SK-MEL-5 (cell line): ENCODE data around the gene NTM. TPM values are rescaled to one million over a fixed set of nuclear protein-coding genes. Genes with fewer than 3 reads are reported as not detected.
A peak's percentile ranks its signal among the peaks of the same experiment; 100 is the strongest.

ENCODE experiments used
- DNase-seq: peaks from one replicate; pipeline ENCODE4 v3.0.0-alpha.2; 2016; ENCODE audit warnings: low read depth, low spot score
- in situ Hi-C: cut with HindIII; loops from 2 replicates; pipeline ENCODE4 v1.10.0; 2016; ENCODE audit warnings: low sequenced_read_pairs, high pct_unique_total_duplicates, low pct_unique_long_range_greater_than_20kb
- total RNA-seq: library from RNA; depleted of rRNA; stranded (reverse); fragments of >200 nt; shearing (Covaris generic); gene quantifications from 2 replicates; pipeline ENCODE4 v1.2.3, GENCODE V29; 2014

The NTM gene
- total RNA-seq, 1 experiment from 2014 or later, result 0.95 TPM

DNA sequence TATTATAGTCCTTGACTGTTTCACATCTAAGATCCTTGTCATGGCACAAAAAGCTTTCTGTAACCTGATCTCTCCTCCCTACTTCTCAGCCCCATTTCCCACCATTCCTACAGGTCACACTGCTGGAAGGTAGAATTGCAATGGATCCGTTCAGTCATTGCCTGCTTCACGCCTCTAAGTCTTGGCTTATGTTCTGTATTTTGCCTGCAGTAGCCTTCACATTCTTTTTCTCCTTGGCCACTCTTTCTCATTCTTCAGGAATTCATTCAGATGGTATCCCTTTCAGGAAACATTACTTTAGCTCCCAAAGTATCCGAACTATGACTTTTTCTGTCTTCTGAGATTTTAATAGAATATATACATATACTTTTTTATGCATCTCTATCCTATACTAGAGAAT is 731.5 kb downstream of the NTM start:
- in situ Hi-C loops, result no loop called here
- no peak for DNase-seq

DNA sequence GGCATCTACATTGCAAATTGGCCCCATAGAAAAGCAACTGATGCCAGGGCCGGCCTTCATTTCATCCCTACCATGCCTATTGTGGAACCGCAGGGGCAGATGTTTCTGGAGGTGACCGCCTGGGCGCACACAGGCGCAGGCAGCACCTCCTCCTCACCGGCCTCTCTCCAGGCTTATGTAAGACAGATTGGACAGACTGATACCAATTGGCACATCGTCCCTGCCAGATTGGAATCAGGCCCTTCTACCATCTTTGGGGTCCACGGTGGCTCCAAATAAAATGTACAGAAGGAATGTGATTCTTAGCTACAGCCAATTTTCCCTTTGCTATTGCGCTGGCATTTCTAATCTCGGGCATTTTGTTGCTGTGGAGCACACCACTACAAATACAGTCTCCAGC is 732.6 kb downstream of the NTM start:
- in situ Hi-C loops, result no loop called here
- DNase-seq, result no peak

DNA sequence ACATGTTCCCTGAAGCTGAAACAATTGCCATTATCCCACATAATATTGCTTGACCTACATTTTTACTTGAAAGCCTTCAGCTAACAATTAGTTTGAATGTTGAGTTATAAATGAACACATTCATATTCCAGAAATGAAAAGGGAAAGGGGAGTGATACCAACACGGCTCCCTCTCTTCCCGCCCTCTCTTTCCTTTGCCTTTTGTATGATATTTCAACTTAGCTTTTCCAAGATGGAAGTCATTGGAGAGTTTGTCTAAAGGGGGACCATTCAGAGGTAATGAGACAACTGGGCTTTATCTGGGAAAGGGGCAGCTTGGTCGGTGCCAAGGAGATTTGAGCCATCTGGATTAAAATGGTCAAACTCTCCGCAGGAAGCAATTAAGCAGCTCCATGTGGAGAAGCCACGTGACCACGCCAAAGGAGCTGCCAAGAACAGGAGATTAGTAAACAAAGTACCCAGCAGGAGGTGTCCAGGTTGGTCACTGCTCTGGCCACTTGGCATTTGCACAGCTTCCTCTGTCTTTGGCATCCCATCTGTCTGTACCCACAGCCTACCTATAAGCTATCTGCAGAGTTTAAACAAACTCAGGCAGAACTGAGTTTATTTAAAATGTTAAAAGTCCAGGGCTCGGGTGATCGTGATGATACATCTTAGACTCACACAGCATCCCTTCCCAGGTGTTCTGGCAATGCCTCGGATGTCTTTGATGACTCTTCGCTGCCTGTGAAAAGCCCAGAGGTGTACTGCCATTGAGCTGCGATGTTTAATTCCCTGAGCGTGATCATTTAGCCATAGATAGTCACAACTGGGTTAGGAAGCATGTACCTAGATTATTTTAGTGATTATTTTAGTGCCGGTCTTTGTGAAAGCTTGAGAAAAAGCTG is 735.9 kb downstream of the NTM start:
- DNase-seq, result no peak
- in situ Hi-C loops, result no loop called here

DNA sequence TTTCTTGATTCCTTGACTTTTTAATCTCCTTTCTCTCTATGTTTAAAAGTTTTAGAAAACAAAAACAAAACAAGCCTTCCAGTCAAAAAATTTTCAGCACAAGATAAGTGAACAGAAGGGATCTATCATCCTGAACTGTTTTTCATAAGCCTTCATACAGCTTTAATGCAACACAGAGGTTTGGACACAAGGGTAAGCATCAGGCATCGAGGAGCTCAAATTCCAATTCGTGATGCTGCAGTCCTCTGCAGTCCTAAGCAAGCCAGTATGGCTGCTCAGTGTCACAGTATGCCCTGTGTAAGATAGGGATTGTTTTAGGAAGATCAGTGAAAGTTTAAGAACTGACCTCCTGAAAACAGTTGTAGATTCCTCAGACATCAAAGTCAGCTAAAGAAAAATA is 740.9 kb downstream of the NTM start:
- in situ Hi-C loops, result no loop called here
- no peak for DNase-seq

DNA sequence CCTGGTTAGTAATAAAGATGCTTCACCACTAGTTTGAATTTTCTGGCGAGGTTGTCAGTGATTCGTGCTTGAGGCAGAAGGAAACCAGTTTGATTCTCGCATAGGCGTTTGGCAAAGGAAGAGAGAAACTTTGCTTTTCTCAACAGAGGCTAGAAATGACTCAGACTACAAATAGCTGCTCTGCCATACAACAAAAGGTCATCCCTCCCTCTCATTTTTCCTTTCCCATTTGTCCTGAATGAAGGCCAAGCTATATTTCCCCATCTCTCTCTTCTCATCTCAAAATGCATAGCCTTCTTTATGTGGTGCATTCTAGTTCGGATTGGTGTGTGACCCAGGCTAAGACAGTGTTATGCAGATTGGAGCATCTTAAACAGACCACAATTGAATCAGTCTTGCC is 741.4 kb downstream of the NTM start:
- in situ Hi-C loops, result no loop called here
- peak; percentile 6 for DNase-seq

DNA sequence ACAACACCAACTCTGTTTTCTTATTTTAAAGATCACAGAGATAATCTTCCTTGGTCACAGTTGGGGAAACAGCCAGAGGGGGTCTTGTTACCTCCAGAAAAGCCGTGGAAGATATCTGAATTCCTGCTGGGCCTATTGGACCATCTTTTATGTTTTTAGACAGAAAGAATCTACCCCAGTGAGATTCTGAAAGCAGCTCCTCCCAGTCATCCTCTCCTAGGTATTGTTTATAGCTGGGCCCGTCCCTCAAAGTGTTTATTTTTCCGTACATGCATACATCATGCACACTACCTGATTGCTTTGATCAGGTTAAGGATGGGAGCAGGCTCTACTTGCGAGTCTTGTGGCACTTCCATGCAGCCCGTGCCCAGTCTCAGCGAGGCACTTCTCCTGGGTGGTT is 742.4 kb downstream of the NTM start:
- in situ Hi-C loops, result no loop called here
- DNase-seq, result no peak

DNA sequence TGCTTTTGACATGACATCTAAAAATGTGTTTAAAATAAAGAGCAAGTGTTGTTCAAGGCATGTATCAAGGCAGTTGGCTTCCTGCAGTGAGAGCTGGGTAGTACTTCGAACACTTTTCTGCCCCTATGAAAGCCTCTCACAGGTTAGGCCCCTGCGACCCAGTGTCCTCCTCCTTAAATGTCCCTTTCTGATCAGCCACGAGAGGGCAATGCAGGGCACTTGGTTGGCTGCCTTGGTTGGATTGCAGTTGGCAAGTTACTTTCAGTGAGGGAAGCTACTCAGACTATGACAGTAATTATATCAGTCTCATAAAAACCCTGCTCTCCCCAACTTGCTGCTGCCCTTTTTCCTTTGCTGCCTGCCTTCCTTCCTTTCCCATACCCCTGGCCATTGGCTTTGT is 743.8 kb downstream of the NTM start:
- DNase-seq, result peak; percentile 68
- in situ Hi-C loops, result no loop called here

DNA sequence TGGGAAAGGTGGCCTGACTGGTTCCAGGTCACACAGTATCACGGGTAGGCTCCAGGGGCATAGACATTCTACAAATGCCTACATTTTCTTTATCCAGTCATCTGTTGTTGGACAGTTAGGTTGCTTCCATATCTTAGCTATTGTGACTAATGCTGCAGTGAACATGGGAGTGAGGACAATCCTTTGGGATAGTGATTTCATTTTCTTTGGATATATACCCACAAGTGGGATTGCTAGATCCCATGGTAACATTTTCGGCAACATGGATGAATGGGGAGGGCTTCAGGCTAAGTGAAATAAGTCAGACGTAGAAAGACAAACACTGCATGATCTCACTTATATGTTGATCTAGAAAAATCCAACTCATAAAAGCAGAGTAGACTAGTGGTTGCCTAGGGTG is 744.3 kb downstream of the NTM start:
- DNase-seq, result no peak
- in situ Hi-C loops, result no loop called here

DNA sequence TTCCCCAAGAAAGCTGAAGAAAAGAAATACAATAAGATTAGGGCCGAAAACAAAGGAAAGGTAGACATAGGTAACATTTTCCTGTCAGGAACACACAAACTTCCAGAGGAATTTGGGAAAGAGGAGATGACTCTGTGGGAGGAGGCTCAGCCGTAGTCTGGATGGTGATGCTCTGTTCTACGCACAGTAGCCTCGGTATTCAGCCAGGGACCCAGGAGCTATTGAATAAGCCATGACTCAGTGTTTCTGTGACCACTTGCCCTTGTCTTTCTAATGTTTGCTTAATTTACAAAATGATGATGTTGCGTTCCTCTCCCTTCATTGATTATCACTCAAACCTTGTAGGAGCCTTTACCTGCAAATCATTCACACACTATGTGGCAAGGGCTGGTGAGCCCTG is 745.0 kb downstream of the NTM start:
- in situ Hi-C loops, result no loop called here
- no peak for DNase-seq

DNA sequence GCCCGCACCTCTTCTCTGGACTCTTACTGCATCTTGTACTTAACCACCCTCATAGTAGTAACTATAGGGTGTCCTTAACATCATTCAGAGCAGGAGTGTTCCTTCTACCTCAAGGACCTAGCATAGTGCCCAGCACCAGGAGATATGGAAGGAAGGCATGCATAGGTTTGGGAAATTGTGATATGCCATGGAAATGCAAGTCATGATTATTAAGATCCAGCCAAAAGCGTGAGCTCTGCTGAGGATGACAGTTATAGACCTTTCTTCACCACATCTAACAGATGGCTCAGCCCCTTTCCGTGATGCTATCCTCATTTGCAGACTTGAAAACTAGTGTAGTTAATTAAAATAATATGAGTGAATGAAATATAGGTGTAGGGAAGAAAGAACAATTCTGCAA is 746.1 kb downstream of the NTM start:
- in situ Hi-C loops, result no loop called here

DNA sequence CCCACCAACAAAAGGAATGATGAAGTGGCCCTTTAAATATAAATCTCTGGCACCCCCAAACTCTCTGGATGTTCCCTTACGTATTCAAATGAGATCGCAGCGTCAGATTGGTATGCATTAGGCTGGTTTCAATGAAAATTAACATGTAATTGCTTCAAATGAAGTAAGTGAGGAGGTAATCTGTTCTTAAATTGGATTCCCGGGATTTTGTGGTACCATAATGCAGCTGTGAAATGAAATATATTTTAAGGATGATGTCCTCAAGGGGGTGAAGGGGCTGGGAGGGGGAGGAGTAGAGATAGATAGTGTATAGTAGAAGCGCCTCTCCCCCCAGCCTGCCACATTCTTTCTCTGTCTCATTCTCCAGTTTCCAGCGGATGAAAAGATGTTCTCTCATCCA is 748.2 kb downstream of the NTM start:
- in situ Hi-C loops, result no loop called here
- no peak for DNase-seq

More for the DNA sequence above, 746.1 kb downstream of the NTM start:
- DNase-seq, result no peak

DNA sequence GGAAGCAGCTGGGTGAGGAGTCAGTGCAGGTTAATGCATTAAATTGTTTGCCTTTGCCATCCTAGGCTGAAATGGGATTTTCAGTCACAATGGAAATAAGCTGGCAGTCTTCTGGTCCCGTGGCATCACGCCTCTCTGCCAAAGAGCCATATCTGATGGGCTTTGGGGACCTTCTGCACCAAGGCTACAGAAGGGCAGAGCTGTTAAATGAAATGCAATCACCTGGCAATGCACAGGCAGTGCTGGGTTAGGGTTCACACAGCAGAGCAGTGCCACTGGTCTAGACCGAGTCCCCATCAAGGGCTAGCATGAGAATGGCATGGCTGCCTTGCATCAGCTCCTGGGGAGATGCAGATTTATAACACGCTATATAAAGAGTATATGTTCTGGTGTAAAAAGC is 749.2 kb downstream of the NTM start:
- in situ Hi-C loops, result no loop called here
- no peak for DNase-seq

DNA sequence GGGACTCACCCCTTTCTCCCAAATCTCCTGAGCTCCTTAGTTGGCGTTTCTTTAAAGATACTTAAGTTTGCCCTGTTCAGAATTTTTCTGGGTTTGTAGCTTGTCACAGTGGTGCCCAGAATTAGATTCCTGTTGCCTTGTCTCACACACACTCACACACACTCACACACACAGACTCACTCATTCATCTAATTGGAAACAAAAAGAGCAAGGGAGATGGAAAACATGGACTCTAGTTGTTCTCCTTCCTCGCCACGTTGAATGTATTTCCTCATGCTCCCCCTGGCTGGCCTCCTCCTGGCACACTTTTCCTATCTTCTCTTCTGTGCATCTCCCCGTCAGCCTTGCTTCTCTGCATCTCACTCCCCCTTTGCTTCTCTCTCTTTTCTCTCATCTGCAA is 752.3 kb downstream of the NTM start:
- no peak for DNase-seq
- in situ Hi-C loops, result no loop called here

DNA sequence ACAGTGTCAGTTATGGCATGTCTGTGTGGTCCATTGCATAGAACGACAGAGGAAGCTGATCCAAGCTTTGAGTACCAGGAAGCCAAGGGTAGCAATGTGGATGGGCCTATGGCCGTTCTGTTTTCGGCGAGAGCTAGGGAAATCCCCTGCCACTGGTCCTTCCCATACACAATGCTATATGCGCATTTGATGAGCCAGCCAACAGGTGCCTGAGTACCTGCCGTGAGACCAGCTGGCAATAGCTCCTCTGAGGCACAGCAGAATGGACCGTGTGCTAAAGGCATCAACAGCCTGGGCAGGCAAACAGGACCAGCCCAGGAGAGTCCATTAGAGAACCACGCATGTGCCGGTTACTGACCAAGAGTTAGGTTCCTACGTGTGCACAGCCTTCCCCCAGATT is 753.0 kb downstream of the NTM start:
- in situ Hi-C loops, result no loop called here
- no peak for DNase-seq

DNA sequence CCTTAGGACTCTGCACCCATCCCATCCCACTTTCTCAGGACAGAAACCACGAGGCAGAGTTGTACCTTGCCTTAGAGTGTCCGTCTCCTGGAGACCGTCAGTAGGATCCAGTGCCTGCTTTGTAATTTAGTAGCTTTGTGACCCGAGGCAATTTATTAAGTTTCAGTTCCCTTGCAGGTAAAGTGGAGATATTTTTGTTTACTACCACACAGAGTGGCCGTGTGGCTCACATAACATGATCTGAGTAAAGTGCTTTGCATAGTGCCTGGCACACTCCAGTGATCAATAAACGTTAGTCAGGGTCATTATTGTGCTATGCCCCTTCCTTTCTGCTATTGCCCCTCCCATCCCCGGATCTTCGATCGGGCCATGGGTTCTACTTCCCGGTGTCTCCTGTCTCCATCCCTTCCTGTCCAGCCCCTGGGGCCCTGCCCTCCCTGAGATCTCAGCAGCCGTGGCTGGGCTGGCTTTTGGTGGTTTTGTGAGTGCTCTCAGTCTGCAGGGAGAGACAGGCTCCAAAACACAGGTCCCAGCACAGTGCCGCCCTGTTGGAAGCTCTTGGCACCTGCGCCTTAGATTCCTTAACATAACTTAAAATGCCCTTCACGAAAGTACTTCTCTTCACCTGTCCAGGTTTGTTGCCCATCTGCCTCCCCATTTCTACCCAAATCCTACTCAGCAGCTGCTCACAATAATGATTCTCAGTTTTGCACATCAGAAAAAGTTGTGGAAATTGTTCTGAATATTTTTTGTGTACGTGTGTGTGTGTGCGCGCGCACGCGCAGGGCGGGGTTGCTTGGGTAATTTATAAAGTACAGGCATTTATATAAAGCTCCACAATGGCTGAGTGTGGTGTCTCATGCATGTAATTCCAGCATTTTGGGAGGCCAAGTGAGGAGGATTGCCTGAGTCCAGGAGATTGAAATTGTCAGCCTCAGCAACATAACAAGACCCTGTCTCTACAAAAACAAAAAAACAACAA is 753.7 kb downstream of the NTM start:
- in situ Hi-C loops, result no loop called here
- DNase-seq, result no peak

DNA sequence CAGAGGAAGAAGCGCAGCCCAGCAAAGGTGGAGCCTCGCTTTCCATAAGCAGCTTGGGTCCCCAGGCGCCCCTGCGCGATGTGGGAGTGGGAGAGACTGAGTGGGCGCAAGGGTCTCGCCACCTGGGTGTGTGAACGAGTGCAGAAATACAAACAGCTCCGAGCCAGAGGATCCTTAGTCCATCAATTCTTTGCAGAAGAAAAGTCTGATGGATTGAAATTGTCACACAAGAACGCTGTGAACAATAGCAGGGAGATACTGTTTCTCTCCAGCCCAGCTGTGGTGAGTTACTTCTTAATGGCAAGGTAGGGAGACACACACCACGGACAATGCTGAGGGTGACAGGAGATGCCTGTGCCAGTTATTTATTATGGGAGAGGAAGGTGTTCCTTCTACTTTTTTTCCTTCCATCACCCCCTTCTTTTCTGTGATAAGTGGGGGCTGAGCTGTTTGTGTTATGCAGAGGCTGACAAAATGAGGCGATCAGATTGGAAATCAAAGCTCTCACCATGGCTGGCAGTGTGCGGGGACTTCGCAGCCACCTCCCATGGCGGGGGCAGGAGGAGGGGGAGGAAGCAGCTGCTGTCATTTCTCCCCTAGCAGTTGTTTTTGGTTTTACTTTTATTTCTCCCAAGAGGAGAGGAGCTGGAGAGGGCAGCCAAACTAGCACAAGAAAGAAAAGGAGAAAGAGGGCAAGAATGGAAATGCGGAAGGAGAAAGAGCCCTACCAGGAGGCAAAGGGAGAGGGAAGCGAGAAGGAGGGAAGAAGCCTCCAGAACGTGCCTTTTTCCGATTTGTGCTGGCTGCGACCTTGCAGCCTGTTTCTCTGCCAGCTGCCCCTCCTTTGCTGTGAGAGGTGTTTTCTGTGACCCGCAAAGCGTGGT is 755.8 kb downstream of the NTM start:
- DNase-seq, result no peak
- in situ Hi-C loops, result no loop called here

DNA sequence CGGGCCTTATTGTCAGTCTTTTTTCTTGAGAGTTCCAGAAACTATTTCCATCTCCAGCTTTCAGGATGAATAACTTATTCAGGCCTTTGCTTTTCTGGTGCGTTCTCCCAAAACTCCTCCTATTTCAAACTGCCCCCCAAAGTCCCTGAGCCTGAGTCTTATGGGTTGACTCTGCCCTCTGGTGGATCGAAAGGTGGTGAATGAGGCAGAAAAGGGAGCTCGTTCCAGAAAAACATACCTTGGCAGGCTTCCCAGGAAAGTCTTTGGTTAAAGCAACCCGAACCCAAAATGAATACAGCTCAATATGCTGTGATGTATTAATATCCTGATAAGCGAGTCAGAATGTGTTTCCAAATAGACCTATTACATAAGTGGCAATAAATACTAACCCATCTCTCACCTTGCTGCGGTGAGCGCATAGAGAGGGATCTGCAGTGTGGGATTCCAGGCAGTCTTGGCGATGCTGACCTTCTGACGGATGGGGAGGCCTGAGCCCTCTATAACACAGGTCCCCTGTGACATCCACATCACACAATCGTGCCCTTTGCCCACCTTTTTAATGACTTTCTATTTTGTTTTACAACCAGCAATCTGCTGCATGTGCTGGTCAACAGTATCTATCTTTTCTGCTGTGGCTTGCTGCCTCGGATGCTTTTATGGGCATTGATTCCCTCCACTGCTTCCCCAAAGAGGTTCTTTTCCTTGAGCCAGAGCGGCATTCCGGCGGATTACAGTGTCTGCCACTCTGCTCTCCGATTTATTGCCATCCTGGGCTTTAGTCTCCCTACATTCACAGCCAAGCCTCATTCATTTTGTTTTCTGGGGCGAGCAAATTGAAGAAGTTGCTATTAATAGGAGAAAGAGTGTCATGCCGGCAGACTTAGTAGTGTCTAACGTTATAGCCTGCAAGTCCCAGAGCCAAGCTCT is 756.8 kb downstream of the NTM start:
- DNase-seq, result peak; percentile 59
- in situ Hi-C loops, result no loop called here
